GM12878 (cell line): ENCODE measurements around the gene RAB11A. TPM values are rescaled to one million over a fixed set of nuclear protein-coding genes. Genes with fewer than 3 reads are reported as not detected.

ENCODE experiments used
- CREM ChIP-seq: IDR thresholded peaks from 2 replicates; pipeline ENCODE4 v1.6.1; 2014; ENCODE audit warnings: antibody characterized with exemption, low read depth
- FOXK2 ChIP-seq: fragments of 450-650 bp; IDR thresholded peaks from 2 replicates; pipeline ENCODE4 v1.6.1; 2017; ENCODE audit warnings: mild to moderate bottlenecking, moderate library complexity
- JUNB ChIP-seq: IDR thresholded peaks from 2 replicates; pipeline ENCODE4 v1.6.1; 2016; ENCODE audit warnings: antibody characterized with exemption, mild to moderate bottlenecking
- NR2C2 ChIP-seq: IDR thresholded peaks from 2 replicates; pipeline ENCODE4 v1.6.1; 2011; ENCODE audit warnings: borderline replicate concordance, low read depth; ENCODE audit not compliant: control insufficient read depth, insufficient read length
- POLR2A ChIP-seq: IDR thresholded peaks from 2 replicates; pipeline ENCODE4 v1.6.1; 2011; ENCODE audit warnings: low read depth, mild to moderate bottlenecking, low read length
- SIN3A ChIP-seq: IDR thresholded peaks from 2 replicates; pipeline ENCODE4 v1.6.1; 2012; ENCODE audit warnings: low read depth, low read length, improper control_type of control experiment
- SMARCA5 ChIP-seq: fragments of 450-650 bp; IDR thresholded peaks from 2 replicates; pipeline ENCODE4 v1.6.1; 2017; ENCODE audit warnings: mild to moderate bottlenecking
- TCF7 ChIP-seq: IDR thresholded peaks from 2 replicates; pipeline ENCODE4 v1.6.1; 2014; ENCODE audit warnings: antibody characterized with exemption, borderline replicate concordance
- ZZZ3 ChIP-seq: IDR thresholded peaks from 2 replicates; pipeline ENCODE4 v1.6.1; 2011; ENCODE audit warnings: low read depth; ENCODE audit not compliant: control insufficient read depth, insufficient read length
- polyA plus RNA-seq, 11 experiments: library from polyadenylated mRNA; depleted of rRNA in 4 of 11; unstranded in 6 of 11; stranded (reverse) in 5 of 11; fragments of >200 nt; fragmentation: Nextera tagmentation in 4 of 11; fragmentation: Illumina TruSeq in 1 of 11; extraction: Ambion mirVana in 4 of 11; extraction: Trizol in 1 of 11; gene quantifications; 1 replicate in 1 of 11; 2 replicates in 10 of 11; pipeline versions ENCODE4 v1.2.1 to v1.2.3, GENCODE V29; 2011 to 2016; ENCODE audit warnings: inconsistent platforms in 2 of 11, missing spikeins in 2 of 11, low read depth in 1 of 11
- total RNA-seq, 4 experiments: library from RNA; depleted of rRNA in 3 of 4; stranded (reverse); fragments of >200 nt in 3 of 4; fragmentation: Illumina TruSeq in 1 of 4; extraction: Trizol in 1 of 4; gene quantifications; 2 replicates each; pipeline versions ENCODE4 v1.2.1 to v1.2.3, GENCODE V29; 2013 to 2021
- TF ChIP-seq, protein P1 (sequence below), 3 experiments: IDR thresholded peaks in 2 of 3; conservative IDR thresholded peaks in 1 of 3; 2 replicates each; pipeline ENCODE4 v1.5.1; 2011; ENCODE audit warnings: low read depth in 3 of 3, low read length in 3 of 3, mild to moderate bottlenecking in 3 of 3, control low read depth in 2 of 3, moderate library complexity in 2 of 3, inconsistent platforms in 1 of 3, mixed read lengths in 1 of 3; ENCODE audit not compliant: control insufficient read depth in 2 of 3, insufficient read depth in 1 of 3; ENCODE audit errors: extremely low read depth in 1 of 3
- TF ChIP-seq, protein P2 (sequence below): fragments of 450-650 bp; IDR thresholded peaks from 2 replicates; pipeline ENCODE4 v1.6.1; 2016; ENCODE audit warnings: mild to moderate bottlenecking, moderate library complexity, borderline replicate concordance
- TF ChIP-seq, protein P3 (sequence below): fragments of 450-650 bp; IDR thresholded peaks from 2 replicates; pipeline ENCODE4 v1.6.1; 2016; ENCODE audit warnings: mild to moderate bottlenecking
- TF ChIP-seq, protein P4 (sequence below): fragments of 450-650 bp; IDR thresholded peaks from 2 replicates; pipeline ENCODE4 v1.6.1; 2017; ENCODE audit warnings: mild to moderate bottlenecking
- TF ChIP-seq, protein P5 (sequence below): IDR thresholded peaks from 2 replicates; pipeline ENCODE4 v1.6.1; 2012; ENCODE audit warnings: improper control_type of control experiment, low read depth, low read length; ENCODE audit not compliant: insufficient replicate concordance

The RAB11A gene
- total and polyA plus RNA-seq, 10 of the 15 experiments (the other 5 are each of a cell fraction or from before 2014, with no cell fraction given): 128 to 387 (median 224) TPM

- TF ChIP-seq SIN3A: peak; percentile 28; the same call in 1 of the 2 replicates
- TF ChIP-seq POLR2A: peak; percentile 92
- TF ChIP-seq, protein P1, sequence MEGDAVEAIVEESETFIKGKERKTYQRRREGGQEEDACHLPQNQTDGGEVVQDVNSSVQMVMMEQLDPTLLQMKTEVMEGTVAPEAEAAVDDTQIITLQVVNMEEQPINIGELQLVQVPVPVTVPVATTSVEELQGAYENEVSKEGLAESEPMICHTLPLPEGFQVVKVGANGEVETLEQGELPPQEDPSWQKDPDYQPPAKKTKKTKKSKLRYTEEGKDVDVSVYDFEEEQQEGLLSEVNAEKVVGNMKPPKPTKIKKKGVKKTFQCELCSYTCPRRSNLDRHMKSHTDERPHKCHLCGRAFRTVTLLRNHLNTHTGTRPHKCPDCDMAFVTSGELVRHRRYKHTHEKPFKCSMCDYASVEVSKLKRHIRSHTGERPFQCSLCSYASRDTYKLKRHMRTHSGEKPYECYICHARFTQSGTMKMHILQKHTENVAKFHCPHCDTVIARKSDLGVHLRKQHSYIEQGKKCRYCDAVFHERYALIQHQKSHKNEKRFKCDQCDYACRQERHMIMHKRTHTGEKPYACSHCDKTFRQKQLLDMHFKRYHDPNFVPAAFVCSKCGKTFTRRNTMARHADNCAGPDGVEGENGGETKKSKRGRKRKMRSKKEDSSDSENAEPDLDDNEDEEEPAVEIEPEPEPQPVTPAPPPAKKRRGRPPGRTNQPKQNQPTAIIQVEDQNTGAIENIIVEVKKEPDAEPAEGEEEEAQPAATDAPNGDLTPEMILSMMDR (IDR thresholded peaks at IDR 0.05 in 2 of 3, conservative IDR thresholded peaks at IDR 0.05 in 1 of 3; ENCODE audit: control insufficient read depth in 2 of 3, extremely low read depth in 1 of 3, insufficient read depth in 1 of 3, low read depth in 3 of 3, low read length in 3 of 3): peak; percentile 45 to 60 (median 45); a peak in 5 of 6 replicates
- TF ChIP-seq, protein P2, sequence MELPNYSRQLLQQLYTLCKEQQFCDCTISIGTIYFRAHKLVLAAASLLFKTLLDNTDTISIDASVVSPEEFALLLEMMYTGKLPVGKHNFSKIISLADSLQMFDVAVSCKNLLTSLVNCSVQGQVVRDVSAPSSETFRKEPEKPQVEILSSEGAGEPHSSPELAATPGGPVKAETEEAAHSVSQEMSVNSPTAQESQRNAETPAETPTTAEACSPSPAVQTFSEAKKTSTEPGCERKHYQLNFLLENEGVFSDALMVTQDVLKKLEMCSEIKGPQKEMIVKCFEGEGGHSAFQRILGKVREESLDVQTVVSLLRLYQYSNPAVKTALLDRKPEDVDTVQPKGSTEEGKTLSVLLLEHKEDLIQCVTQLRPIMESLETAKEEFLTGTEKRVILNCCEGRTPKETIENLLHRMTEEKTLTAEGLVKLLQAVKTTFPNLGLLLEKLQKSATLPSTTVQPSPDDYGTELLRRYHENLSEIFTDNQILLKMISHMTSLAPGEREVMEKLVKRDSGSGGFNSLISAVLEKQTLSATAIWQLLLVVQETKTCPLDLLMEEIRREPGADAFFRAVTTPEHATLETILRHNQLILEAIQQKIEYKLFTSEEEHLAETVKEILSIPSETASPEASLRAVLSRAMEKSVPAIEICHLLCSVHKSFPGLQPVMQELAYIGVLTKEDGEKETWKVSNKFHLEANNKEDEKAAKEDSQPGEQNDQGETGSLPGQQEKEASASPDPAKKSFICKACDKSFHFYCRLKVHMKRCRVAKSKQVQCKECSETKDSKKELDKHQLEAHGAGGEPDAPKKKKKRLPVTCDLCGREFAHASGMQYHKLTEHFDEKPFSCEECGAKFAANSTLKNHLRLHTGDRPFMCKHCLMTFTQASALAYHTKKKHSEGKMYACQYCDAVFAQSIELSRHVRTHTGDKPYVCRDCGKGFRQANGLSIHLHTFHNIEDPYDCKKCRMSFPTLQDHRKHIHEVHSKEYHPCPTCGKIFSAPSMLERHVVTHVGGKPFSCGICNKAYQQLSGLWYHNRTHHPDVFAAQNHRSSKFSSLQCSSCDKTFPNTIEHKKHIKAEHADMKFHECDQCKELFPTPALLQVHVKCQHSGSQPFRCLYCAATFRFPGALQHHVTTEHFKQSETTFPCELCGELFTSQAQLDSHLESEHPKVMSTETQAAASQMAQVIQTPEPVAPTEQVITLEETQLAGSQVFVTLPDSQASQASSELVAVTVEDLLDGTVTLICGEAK: peak; percentile 97
- TF ChIP-seq, protein P3, sequence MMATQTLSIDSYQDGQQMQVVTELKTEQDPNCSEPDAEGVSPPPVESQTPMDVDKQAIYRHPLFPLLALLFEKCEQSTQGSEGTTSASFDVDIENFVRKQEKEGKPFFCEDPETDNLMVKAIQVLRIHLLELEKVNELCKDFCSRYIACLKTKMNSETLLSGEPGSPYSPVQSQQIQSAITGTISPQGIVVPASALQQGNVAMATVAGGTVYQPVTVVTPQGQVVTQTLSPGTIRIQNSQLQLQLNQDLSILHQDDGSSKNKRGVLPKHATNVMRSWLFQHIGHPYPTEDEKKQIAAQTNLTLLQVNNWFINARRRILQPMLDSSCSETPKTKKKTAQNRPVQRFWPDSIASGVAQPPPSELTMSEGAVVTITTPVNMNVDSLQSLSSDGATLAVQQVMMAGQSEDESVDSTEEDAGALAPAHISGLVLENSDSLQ: peak; percentile 53
- no peak for TF ChIP-seq NR2C2
- TF ChIP-seq SMARCA5: peak; percentile 32
- peak; percentile 56; the same call in 1 of the 2 replicates for TF ChIP-seq FOXK2
- TF ChIP-seq, protein P4, sequence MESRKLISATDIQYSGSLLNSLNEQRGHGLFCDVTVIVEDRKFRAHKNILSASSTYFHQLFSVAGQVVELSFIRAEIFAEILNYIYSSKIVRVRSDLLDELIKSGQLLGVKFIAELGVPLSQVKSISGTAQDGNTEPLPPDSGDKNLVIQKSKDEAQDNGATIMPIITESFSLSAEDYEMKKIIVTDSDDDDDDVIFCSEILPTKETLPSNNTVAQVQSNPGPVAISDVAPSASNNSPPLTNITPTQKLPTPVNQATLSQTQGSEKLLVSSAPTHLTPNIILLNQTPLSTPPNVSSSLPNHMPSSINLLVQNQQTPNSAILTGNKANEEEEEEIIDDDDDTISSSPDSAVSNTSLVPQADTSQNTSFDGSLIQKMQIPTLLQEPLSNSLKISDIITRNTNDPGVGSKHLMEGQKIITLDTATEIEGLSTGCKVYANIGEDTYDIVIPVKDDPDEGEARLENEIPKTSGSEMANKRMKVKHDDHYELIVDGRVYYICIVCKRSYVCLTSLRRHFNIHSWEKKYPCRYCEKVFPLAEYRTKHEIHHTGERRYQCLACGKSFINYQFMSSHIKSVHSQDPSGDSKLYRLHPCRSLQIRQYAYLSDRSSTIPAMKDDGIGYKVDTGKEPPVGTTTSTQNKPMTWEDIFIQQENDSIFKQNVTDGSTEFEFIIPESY: no peak
- TF ChIP-seq, protein P5, sequence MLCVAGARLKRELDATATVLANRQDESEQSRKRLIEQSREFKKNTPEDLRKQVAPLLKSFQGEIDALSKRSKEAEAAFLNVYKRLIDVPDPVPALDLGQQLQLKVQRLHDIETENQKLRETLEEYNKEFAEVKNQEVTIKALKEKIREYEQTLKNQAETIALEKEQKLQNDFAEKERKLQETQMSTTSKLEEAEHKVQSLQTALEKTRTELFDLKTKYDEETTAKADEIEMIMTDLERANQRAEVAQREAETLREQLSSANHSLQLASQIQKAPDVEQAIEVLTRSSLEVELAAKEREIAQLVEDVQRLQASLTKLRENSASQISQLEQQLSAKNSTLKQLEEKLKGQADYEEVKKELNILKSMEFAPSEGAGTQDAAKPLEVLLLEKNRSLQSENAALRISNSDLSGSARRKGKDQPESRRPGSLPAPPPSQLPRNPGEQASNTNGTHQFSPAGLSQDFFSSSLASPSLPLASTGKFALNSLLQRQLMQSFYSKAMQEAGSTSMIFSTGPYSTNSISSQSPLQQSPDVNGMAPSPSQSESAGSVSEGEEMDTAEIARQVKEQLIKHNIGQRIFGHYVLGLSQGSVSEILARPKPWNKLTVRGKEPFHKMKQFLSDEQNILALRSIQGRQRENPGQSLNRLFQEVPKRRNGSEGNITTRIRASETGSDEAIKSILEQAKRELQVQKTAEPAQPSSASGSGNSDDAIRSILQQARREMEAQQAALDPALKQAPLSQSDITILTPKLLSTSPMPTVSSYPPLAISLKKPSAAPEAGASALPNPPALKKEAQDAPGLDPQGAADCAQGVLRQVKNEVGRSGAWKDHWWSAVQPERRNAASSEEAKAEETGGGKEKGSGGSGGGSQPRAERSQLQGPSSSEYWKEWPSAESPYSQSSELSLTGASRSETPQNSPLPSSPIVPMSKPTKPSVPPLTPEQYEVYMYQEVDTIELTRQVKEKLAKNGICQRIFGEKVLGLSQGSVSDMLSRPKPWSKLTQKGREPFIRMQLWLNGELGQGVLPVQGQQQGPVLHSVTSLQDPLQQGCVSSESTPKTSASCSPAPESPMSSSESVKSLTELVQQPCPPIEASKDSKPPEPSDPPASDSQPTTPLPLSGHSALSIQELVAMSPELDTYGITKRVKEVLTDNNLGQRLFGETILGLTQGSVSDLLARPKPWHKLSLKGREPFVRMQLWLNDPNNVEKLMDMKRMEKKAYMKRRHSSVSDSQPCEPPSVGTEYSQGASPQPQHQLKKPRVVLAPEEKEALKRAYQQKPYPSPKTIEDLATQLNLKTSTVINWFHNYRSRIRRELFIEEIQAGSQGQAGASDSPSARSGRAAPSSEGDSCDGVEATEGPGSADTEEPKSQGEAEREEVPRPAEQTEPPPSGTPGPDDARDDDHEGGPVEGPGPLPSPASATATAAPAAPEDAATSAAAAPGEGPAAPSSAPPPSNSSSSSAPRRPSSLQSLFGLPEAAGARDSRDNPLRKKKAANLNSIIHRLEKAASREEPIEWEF: no peak
- peak; percentile 93 for TF ChIP-seq CREM
- TF ChIP-seq TCF7: peak; percentile 23; the same call in 1 of the 2 replicates
- TF ChIP-seq ZZZ3: no peak
- TF ChIP-seq JUNB: no peak
These were observed at the start of gene RAB11A (continued) for GRCh38 chr15:65869126-65869953.
